Panc1 (cell line): ENCODE results near the gene ETNK2. TPM values are rescaled to one million over a fixed set of nuclear protein-coding genes. Genes with fewer than 3 reads are reported as not detected.

Source experiments
- ATAC-seq: fragments of 200-7000 bp; cut with Tn5 transposase; 2 replicates; pipeline ENCODE4 v1.9.1; 2020; ENCODE audit warnings: mild to moderate bottlenecking, moderate library complexity
- BruUV-seq: library from RNA; stranded (reverse); fragments of 400-500 nt; replicated peaks from 2 replicates; lab custom pipeline; 2021; lab: Mats Ljungman, UMichigan
- CTCF ChIA-PET: fragments of 300-600 bp; sonication (Branson Sonifier 250); formaldehyde crosslinking; loops from one replicate; lab custom pipeline; 2022; ENCODE audit warnings: antibody characterized with exemption; lab: Charles Lee
- POLR2A ChIA-PET: fragments of 300-600 bp; sonication (Branson Sonifier 250); formaldehyde crosslinking; loops from one replicate; lab custom pipeline; 2022; ENCODE audit warnings: antibody characterized with exemption; lab: Charles Lee
- DNase-seq: peaks from one replicate; pipeline ENCODE4 v3.0.0-alpha.2; 2010; ENCODE audit warnings: low read depth, low spot score
- H3K27ac ChIP-seq: 2 replicates; pipeline ENCODE4 v1.5.1; 2011; ENCODE audit warnings: mild to moderate bottlenecking, low read length, inconsistent platforms
- H3K27me3 ChIP-seq: fragments of 200-500 bp; sonication (Bioruptor generic); 2 replicates; pipeline ENCODE4 v1.6.0; 2014; ENCODE audit warnings: low read length, inconsistent platforms; ENCODE audit not compliant: control insufficient read depth, insufficient read depth
- H3K36me3 ChIP-seq: fragments of 200-500 bp; sonication (Bioruptor generic); 2 replicates; pipeline ENCODE4 v1.5.1; 2014; ENCODE audit warnings: inconsistent platforms, mild to moderate bottlenecking, low read length, moderate library complexity; ENCODE audit not compliant: control insufficient read depth, insufficient read depth
- H3K4me1 ChIP-seq: 2 replicates; pipeline ENCODE4 v1.5.1; 2011; ENCODE audit warnings: inconsistent platforms, mild to moderate bottlenecking, low read length, moderate library complexity; ENCODE audit not compliant: control insufficient read depth, insufficient read depth
- H3K4me3 ChIP-seq, 2 experiments: 2 replicates each; pipeline ENCODE4 v1.5.1; 2011 to 2012; ENCODE audit warnings: low read depth in 2 of 2, low read length in 2 of 2, mild to moderate bottlenecking in 2 of 2, inconsistent platforms in 1 of 2, moderate library complexity in 1 of 2
- H3K9me3 ChIP-seq: fragments of 200-500 bp; sonication (Bioruptor generic); 2 replicates; pipeline ENCODE4 v1.5.1; 2014; ENCODE audit warnings: low read depth, mild to moderate bottlenecking, inconsistent platforms, low read length, moderate library complexity; ENCODE audit not compliant: control insufficient read depth, insufficient read depth
- POLR2AphosphoS5 ChIP-seq: IDR thresholded peaks from 2 replicates; pipeline ENCODE4 v1.6.1; 2012; ENCODE audit warnings: mild to moderate bottlenecking, low read depth, low read length, moderate library complexity
- SIN3A ChIP-seq: IDR thresholded peaks from 2 replicates; pipeline ENCODE4 v1.6.1; 2012; ENCODE audit warnings: low read depth, mild to moderate bottlenecking, low read length, moderate library complexity, borderline replicate concordance; ENCODE audit not compliant: insufficient read depth
- TCF7L2 ChIP-seq: IDR thresholded peaks from 2 replicates; pipeline ENCODE4 v1.6.1; 2011; ENCODE audit warnings: mild to moderate bottlenecking, low read depth, low read length, inconsistent platforms
- in situ Hi-C: cut with HindIII; loops from 2 replicates; pipeline ENCODE4 v1.10.0; 2016; ENCODE audit warnings: low sequenced_read_pairs, low pct_unique_long_range_greater_than_20kb
- intact Hi-C: fragments of 100-400 bp; cut with micrococcal nuclease; formaldehyde crosslinking; loops from one replicate; pipeline ENCODE4 v1.10.0; 2022; ENCODE audit not compliant: unreplicated experiment
- total RNA-seq: library from RNA; stranded (reverse); gene quantifications from one replicate; pipeline ENCODE4 v1.2.1, GENCODE V29; 2021; ENCODE audit not compliant: unreplicated experiment
- TF ChIP-seq, protein P1 (sequence below), 2 experiments: IDR thresholded peaks; 2 replicates each; pipeline ENCODE4 v1.6.1; 2011 to 2012; ENCODE audit warnings: low read depth in 2 of 2, control low read depth in 1 of 2, low read length in 1 of 2, mild to moderate bottlenecking in 1 of 2, moderate library complexity in 1 of 2; ENCODE audit not compliant: insufficient read depth in 1 of 2
- TF ChIP-seq, protein P2 (sequence below): fragments of 450-650 bp; IDR thresholded peaks from 2 replicates; pipeline ENCODE4 v1.5.1; 2017; ENCODE audit warnings: mild to moderate bottlenecking

Gene ETNK2
- total RNA-seq, 1 experiment from 2014 or later, result 6.7 TPM

DNA sequence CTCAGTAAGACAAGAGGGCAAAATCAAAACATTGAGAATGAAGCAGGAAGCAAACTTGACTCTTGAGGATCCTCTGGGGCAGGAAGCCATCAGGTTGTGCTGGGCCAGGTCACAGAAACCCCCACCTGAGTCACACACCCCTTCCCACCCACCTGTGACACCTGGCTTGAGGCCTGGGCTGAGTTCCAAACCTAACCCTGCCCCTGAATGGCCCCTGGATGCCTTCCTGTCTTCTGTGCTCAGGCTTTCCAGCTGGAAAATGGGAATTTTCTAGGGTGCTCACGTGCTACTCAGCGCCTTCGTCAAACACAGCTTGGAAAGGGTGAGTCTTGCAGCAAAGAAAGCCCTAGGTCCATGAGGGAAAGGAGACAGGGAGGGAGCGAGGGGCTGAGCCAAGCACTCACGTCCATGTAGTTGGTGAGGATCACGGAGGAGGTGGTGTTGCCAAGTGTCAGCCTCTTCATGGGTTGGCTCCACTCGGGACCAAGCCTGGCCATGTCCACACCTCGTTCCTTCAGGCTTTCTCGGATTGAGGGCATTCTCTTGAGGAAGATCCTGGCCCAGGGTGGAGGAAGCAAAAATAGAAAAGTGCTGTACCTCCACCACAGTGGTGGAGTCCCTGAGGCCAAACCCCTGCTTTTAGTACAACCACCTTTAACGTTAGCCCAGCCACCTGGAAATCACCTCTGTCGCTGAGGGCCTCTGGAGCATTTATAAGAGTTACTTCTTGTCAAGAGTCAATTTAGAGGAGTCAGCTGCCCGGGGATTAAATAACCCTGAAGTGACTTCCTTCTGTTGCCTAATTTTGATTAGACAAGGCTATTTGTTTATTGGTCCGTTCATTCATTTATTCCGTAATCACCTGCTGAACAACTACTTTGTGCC lies 10.0 kb upstream of the ETNK2 start:
- H3K9me3 ChIP-seq, result no peaks in the 10 kb centered on the region
- TF ChIP-seq TCF7L2 (no peak), SIN3A (no peak)
- ChIA-PET CTCF (interaction anchor here (0.5 to 1.6 kb wide), 5 partner anchors 29 to 237 kb away, joined by 3 to 9 read pairs (median 8); no protein-coding TSS in a partner anchor), POLR2A (no interaction called here)
- H3K4me1 ChIP-seq, result no peaks in the 10 kb centered on the region; the same call in 1 of the 2 replicates
- no TSS peak for BruUV-seq
- DNase-seq (no peak), ATAC-seq (no peak)
- H3K27me3 ChIP-seq, result no peaks in the 10 kb centered on the region
- no peak overlapping the region for H3K4me3 ChIP-seq
- intact Hi-C loops, result loop anchor here (1.0 kb wide), 2 partner anchors 45 to 201 kb away; no protein-coding TSS in a partner anchor
- no peaks in the 10 kb centered on the region for H3K36me3 ChIP-seq
- no peak overlapping the region for H3K27ac ChIP-seq
- in situ Hi-C loops, result no loop called here

DNA sequence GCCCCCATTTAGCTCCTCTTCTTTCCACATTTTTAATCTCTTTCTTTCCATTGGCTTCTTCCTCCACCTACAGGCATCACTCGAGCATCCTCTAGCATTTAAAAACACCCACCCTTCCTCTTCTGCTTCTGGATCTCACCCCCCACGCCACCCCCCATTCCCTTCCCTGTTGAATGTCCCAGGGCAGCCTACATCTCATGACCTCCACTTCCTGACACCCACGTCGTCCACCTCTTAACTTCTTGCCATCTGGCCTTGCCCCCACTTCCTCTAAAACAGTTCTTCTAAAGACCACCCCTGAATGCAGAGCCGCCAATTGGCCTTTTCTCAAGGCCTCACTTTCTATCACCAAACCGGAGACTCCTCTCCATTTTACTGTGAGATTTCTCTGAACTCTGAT lies 6.1 kb upstream of the ETNK2 start:
- intact Hi-C loops (no loop called here), in situ Hi-C loops (no loop called here)
- no peaks in the 10 kb centered on the region for H3K9me3 ChIP-seq
- ATAC-seq, result no peak
- BruUV-seq, result no TSS peak
- no peaks in the 10 kb centered on the region for H3K27me3 ChIP-seq
- H3K4me1 ChIP-seq, result no peaks in the 10 kb centered on the region; the same call in 1 of the 2 replicates
- ChIA-PET POLR2A (no interaction called here), CTCF (interaction anchor here (0.7 kb wide), 1 partner anchor 125 kb away, joined by 7 read pairs; no protein-coding TSS in a partner anchor)
- H3K27ac ChIP-seq, result no peak overlapping the region
- H3K4me3 ChIP-seq, result no peak overlapping the region
- DNase-seq, result no peak
- TF ChIP-seq POLR2AphosphoS5 (no peak), TCF7L2 (no peak), SIN3A (no peak)
- TF ChIP-seq, protein P1, sequence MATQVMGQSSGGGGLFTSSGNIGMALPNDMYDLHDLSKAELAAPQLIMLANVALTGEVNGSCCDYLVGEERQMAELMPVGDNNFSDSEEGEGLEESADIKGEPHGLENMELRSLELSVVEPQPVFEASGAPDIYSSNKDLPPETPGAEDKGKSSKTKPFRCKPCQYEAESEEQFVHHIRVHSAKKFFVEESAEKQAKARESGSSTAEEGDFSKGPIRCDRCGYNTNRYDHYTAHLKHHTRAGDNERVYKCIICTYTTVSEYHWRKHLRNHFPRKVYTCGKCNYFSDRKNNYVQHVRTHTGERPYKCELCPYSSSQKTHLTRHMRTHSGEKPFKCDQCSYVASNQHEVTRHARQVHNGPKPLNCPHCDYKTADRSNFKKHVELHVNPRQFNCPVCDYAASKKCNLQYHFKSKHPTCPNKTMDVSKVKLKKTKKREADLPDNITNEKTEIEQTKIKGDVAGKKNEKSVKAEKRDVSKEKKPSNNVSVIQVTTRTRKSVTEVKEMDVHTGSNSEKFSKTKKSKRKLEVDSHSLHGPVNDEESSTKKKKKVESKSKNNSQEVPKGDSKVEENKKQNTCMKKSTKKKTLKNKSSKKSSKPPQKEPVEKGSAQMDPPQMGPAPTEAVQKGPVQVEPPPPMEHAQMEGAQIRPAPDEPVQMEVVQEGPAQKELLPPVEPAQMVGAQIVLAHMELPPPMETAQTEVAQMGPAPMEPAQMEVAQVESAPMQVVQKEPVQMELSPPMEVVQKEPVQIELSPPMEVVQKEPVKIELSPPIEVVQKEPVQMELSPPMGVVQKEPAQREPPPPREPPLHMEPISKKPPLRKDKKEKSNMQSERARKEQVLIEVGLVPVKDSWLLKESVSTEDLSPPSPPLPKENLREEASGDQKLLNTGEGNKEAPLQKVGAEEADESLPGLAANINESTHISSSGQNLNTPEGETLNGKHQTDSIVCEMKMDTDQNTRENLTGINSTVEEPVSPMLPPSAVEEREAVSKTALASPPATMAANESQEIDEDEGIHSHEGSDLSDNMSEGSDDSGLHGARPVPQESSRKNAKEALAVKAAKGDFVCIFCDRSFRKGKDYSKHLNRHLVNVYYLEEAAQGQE (IDR thresholded peaks at IDR 0.05; ENCODE audit: insufficient read depth in 1 of 2, low read depth in 2 of 2, low read length in 1 of 2), result no peak
- TF ChIP-seq, protein P2, sequence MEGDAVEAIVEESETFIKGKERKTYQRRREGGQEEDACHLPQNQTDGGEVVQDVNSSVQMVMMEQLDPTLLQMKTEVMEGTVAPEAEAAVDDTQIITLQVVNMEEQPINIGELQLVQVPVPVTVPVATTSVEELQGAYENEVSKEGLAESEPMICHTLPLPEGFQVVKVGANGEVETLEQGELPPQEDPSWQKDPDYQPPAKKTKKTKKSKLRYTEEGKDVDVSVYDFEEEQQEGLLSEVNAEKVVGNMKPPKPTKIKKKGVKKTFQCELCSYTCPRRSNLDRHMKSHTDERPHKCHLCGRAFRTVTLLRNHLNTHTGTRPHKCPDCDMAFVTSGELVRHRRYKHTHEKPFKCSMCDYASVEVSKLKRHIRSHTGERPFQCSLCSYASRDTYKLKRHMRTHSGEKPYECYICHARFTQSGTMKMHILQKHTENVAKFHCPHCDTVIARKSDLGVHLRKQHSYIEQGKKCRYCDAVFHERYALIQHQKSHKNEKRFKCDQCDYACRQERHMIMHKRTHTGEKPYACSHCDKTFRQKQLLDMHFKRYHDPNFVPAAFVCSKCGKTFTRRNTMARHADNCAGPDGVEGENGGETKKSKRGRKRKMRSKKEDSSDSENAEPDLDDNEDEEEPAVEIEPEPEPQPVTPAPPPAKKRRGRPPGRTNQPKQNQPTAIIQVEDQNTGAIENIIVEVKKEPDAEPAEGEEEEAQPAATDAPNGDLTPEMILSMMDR, result no peak
- no peaks in the 10 kb centered on the region for H3K36me3 ChIP-seq

DNA sequence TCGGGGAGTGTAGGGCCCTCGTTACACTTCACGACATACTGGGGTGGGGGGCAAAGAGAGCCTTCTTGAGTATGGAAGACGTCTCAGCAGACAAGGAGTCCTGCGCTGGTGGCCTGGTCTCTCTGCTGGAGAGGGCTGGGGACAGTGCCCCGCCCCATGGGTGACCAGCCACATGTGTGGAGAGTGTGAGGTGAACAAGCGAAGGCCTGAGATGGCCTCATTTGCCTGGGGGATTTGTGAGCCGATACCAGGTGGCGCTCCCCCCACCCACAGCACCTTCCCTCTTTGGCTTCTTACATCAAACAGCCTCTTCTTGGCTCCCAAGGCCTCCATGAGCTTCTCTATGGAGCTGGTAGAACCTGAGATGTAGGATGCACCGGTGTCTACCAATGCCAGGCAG lies 4.0 kb upstream of the ETNK2 start:
- Histone ChIP-seq H3K4me3 (no peak overlapping the region), H3K9me3 (no peaks in the 10 kb centered on the region), H3K27me3 (no peaks in the 10 kb centered on the region; the same call in 1 of the 2 replicates), H3K27ac (no peak overlapping the region), H3K4me1 (no peaks in the 10 kb centered on the region), H3K36me3 (no peaks in the 10 kb centered on the region)
- ChIA-PET POLR2A (no interaction called here), CTCF (no interaction called here)
- DNase-seq, result no peak
- no TSS peak for BruUV-seq
- in situ Hi-C loops (no loop called here), intact Hi-C loops (no loop called here)
- TF ChIP-seq, protein P2, result no peak
- no peak for TF ChIP-seq SIN3A
- no peak for ATAC-seq
